Testis (tissue), 2 donors: Measurements from ENCODE around the gene RGL4.
"Not testable (repeated sequence)": the region's sequence is repeated elsewhere in the genome, so short reads cannot be mapped to it uniquely, and the experiment has no call there.

ENCODE experiments used
- POLR2A ChIP-seq: fragments of 450-650 bp; IDR thresholded peaks from one replicate; pipeline ENCODE4 v1.6.1; 2017; ENCODE audit warnings: antibody characterized with exemption, mild to moderate bottlenecking, moderate library complexity
- TF ChIP-seq, protein P1 (sequence below), 3 experiments: fragments of 450-650 bp in 2 of 3; fragments of 200-600 bp in 1 of 3; sonication (generic) in 1 of 3; IDR thresholded peaks; one replicate each; pipeline ENCODE4 v1.5.1; 2016 to 2019; ENCODE audit warnings: antibody characterized with exemption in 3 of 3, mild to moderate bottlenecking in 2 of 3, moderate library complexity in 1 of 3

- not testable (repeated sequence) for TF ChIP-seq POLR2A
- TF ChIP-seq, protein P1, sequence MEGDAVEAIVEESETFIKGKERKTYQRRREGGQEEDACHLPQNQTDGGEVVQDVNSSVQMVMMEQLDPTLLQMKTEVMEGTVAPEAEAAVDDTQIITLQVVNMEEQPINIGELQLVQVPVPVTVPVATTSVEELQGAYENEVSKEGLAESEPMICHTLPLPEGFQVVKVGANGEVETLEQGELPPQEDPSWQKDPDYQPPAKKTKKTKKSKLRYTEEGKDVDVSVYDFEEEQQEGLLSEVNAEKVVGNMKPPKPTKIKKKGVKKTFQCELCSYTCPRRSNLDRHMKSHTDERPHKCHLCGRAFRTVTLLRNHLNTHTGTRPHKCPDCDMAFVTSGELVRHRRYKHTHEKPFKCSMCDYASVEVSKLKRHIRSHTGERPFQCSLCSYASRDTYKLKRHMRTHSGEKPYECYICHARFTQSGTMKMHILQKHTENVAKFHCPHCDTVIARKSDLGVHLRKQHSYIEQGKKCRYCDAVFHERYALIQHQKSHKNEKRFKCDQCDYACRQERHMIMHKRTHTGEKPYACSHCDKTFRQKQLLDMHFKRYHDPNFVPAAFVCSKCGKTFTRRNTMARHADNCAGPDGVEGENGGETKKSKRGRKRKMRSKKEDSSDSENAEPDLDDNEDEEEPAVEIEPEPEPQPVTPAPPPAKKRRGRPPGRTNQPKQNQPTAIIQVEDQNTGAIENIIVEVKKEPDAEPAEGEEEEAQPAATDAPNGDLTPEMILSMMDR (IDR thresholded peaks at IDR 0.05): not testable (repeated sequence)
Observed at GRCh38 chr22:23672307-23673049, 18.3 kb upstream of the RGL4 start.
